ENCODE measurements around the gene OLIG3.

The OLIG3 gene

DNA sequence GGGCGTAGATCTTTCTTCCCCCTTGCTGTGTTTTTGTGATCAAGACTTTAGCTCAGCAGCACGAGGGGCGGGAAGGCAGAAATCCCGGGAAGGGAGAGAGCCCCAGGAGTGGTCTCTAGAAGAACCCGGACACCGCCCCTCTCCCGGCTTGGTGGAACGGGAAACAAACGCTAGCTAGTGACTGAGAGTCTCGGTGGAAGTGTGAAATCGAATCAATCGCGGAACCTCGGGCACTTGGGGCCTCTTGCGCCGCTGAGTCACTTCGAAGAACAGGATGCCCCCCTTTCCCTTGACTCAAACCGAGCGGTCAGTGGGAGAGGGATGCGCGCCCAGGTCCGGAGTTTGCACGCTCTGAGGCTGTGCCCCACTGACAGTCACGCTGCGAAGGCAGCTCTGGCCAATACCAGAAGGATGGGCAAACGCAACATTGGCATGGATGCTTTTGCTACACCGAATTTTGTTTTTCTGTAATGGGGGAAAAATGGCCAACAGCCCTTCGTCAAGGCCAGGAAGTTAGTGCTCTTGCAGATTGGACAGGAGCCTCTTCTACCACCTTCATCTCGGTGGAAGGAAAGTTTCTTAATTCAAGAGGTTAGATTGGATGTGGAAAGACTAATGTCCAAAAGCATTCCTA is 1.6 kb upstream of the OLIG3 start:
- peak; percentile 18 for DNase-seq

DNA sequence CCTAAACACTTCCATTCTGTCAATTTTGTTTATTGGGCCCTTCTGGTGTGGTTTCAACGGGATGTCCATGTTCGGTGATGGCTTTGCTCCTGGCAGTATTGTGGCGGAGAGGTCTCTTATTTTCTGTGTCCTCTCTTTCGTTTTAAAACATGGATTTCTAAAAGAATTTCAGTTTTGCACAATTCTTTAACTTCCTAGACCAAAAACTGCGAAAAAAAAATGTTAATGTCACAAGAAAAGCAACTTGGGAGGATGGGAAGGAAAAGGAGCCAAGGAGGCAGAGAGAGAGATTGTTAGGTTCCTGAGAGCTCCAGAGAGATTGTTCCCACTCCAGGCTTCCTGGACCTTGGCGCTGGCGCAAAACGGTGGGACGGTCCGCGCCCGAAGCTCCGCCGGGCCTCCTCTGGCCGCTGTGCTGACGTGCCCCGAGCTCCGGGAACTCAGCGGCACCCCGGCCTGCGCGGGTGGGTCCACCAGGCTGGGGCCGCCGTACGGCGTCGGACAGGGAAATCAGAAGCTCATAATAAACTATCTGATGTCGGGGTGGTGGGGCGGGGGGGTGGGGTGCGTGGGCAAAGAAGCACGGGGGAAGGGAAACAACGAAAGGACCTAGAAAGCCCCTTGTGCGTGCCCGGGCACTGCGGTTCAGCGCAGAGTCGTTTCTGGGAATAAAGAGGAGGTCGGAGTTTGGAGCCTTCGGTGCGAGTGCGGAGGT is 951 bp upstream of the OLIG3 start:
- DNase-seq, result peak; percentile 13

DNA sequence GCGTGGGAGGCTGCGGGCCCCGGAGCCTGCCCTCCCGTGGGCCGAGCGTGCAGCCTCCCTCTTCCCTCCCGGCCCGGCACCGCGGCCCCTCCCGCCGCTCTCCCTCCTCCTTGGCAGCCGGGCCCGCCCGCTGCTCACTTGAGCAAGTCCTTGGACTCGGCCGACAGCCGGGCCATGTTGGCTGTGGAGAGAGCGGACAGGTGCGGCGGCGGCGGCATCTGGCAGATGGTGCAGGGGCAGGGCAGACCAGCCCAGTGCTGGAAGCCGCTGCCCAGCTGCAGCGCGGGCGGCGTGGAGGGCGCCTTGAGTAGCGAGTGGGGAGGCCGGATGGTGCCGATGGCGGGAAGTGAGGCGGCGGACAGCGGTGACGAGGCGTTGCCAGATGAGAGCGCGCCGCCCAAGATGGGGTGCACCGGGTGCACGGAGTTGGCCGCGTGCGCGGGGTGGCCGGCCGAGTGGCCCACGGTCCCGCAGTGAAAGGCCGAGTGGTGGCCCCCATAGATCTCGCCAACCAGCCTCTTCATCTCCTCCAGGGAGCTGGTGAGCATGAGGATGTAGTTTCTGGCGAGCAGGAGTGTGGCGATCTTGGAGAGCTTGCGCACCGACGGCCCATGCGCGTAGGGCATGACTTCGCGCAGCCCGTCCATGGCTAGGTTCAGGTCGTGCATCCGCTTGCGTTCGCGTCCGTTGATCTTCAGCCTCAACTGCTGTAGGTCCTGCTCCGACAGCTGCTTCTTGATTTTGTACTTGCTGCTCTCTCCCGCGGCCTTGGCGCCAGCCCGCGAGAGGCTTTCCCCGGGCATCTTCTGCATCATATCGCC is 766 bp downstream of the OLIG3 start:
- DNase-seq, result peak; percentile 36

DNA sequence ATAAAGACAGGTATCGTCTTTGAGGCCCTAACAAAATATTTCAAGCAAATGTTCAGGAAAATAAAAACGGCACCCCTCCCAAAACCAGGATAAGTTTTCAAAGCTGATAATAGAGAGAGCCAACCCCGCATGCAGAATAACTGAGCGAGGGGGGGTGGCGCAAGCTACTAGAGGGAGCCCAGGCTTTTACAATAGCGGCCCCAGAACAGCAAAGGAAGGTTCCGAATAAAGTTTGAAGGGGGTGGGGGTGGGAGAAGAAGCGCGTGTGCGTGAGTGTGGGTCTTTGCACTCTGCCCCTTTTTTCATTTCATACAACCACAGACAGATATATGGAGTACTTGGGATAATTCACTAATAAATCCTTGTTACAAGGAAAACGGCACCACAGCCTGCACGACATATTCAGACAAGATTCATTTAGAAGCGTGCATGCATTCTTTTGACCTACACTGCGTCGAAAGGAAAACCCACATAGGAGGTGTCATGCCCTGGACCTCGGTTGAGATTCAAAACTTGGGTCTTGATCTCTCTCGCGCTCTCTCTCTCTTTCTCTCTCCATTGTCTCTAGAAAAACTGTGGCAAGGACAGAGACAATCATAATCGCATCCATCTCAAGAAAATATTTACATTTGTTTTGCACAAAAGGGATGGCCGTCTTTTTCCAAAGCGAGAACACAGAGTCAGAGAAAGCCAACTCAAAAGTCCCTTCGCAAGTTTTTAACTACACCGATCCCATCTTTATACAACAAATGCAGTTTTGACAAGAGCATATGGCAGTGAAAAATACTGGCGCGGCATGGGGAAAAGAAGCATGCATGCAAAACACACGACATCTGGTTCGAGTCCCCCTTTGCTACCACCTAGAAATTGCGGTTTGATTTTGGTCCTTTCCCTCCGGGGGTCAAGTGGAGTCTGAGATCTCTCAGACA is 1.6 kb downstream of the OLIG3 start:
- DNase-seq, result no peak

DNA sequence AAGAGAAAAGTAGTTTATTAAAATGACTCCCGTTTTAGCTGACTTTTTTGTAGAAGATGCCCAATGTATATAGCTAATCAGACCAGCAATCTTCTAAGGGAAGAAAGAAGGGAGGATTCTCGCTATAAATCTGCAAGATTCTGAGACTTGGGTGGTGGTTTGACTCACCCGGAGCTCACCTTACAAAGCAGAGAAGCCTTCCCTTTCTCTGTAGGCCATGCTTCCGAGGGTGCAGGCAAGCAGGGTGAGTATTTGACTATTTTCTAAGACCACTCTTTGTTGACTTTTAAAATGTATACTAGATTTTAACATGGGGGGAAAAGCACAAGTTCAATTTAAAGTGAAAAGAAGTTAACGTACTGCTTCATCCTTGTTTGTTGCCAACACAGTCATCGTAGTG is 2.7 kb downstream of the OLIG3 start:
- no peak for DNase-seq

DNA sequence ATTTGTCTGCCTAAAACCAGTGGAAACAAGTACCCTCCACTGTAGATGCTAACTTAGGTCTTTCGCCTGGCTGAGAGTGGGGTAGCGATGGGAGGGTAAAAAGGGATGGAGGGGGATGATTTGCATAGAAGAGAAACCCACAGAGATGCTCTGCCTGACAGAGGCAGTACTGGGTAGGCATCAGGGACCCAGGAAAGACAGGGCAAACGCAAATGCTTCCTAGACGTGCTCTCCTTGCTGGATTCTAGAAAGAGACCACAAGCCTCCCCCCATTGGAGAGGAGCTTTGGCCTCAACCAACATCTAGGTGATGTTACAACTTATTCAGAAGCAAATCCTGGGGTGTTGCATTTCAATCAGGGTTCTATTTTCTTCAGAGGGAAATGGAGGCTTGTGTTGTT is 3.2 kb downstream of the OLIG3 start:
- no peak for DNase-seq

DNA sequence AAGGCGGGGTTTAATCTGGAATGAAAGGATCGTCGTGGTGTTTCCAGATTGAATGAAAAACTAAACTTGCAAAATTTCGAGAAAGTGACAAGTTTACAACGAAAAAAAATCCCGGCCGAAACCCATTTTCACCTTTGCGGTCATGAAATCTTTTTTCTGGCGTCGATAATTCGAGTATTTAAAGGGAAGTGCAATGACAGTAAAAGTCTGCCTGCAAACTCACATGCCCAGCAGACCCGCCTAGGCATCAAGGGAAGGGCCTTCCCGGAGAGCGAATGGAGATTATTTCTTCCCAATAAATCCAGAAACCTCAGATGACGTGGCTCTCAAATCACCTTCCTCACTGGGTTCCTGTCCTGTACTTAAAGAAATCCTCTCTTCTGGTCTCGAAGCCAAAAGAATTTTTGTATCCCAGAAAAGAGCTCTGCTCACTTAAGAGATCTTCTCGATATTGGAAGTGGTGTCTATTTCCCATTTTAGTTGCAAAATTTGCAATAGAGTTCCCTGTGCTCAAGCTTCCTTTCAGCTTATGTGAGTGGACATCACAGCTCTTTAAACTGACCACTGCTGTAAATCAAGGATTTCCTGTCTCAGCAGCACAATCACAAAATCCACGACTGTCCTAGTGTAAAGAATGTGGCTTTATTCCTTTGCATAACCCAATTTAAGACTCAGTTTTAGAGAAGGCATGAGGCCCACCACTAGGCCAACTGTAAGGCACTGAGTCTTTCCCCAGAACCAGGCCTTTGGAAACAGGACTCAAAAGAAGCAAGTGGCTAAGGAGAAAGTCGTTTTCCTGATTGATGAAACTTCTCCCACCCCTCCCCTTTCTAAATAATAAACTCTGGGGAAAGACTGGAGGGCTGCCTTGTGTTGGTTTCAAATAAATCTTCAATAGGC is 3.9 kb downstream of the OLIG3 start:
- no peak for DNase-seq

DNA sequence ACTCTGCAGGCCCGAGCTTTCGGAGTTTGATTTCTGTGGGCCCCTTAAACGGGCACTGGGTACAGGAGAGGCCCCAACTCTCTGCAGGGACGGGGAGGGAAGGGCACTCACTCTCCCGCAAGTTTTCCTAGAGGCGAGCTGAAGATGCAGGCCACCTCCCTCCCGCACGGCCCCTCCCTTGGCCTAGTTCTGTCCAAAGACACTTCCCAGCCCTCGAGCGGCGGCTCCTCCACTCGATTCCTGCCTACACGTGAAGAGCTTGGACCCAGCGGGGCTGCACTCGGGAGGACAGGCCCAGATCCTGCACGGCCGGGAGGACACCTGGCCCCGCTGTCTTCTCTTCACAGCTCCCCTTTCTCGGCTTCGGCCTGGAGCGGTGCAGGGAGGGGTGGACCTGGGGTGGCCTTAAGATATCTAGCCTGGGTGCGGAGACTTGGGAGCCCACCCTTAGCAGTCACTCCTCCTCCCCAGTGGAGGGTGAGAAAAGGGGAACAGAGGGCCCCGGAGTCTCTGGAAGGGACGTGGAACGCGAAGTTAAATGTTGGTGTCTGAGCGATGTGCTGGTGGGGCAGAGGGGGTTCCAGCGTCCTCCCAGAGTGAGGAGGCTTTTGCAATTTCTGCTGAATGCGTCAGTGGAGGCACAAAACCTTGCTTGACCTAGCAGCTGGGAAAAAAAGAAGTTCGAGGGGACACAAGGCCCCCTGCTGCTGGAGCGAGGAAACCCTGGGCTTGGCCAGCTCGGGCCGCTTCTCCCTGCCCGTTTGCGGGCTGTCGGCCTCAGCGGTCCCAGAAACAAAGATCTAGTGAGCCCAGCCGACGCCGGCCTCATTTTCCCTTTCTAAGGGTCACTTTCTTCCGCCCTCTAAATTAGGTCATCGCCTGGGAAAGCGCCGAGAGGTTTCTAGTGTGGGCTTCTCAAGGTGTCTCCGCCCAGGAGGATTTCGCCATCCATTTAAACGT is 4.9 kb downstream of the OLIG3 start:
- DNase-seq, result peak; percentile 9

DNA sequence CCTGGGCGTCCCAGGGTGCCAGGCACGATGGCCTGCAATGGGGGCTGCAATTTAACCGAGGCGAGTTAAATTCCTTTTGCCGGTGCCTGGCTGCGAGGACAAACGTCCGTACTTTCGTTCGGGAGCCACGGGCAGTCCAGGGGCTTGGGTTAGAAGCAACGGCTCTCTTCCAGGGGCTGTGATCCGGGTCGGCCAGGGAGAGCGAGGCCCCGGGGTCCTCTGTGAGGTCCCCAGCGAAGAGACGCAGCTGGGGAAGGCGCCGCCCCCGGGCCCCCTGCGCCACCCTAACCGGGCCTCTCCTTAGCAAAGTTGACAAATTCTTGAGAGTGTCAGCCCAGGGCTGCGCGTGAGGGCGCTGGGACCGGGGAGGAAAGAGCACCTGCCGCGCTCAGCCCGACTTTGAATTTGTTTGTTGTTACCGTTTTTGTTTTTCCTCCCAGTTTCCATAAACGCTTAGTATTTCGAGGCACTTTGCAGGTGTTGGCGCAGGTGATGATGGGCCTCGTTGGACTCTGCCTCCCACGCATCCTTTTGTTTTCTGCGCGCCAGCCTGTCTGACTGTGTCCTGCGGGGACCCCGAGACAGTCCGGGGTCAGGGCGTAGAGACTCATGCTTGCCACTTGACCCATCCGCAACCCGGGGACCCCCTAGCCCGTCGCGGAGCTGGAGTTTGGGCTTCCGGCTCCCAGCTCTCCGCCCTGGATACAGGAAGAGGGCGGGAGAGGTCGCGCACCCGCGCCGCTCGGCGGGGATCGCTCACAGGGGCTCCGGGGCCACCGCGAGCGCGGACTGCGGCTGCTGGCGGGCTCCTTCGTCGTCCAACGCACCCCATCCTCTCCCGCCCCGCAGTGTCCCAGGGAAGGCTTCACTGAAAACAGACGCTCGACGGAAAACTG is 5.8 kb downstream of the OLIG3 start:
- DNase-seq, result peak; percentile 49

DNA sequence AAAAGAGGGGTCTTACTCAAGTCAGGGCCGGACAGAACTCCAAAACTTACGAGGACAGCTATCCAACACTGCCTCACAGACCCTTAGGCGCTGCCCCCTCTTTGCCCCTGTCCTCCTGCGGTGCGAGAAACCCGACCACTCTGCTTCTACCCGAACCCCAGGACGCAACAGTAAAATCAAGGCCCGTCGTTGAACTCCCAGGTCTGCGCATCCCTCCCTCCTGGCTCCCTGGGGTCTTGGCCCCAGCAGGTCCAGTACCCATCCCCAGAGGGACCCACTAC is 6.4 kb downstream of the OLIG3 start:
- DNase-seq, result no peak

DNA sequence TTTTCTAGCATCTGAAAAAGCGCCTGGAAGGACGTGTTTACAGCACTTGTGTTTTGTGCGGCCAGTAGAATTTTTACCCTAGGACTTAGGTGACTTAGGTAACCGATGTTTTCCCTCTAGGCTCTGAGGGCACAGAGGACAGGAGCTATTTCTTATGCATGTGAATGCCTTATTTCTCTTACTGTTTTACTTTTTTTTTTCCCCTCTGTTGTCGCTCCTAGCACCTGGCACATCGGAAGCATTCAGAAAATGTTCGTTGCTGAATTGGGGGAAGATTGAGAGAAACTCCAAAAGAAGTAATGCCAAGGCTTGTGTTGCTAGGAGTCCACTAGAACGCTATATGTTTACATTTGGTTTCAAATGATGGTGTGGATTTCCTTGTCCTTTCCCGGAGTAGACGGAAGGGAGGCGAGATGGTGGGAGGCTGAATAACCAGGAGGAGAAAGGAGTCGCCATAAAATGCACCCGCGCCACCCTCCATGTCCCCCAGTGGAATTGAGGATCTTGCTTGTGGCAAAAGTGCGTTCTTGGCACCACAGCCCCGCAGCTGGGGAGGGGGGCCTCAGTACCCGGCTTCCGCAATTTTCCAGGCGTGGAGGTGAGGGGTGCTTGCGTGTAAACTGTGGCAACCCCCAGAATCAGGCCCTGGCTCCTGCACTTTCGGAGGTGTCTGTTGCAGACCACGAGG is 6.9 kb downstream of the OLIG3 start:
- DNase-seq, result no peak

DNA sequence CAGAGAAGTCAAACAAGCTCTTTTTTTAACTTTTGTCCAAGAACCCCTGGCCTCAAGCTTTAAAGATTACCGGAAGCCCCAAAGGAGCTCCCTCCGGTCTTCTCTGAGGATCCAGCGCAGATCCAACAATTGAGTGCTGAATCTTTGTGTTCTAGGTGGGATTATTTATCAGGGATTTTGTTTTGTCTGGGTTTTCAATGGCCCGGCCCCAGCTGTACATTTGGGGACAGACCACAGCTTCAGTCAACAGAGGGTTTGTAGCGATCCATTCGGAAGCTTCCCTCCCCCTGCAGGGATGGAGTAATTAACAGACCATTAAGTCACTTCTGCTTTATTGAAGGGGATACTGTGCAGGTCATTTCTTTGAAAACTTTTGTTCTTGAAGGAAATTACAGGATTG is 7.8 kb downstream of the OLIG3 start:
- DNase-seq, result no peak

DNA sequence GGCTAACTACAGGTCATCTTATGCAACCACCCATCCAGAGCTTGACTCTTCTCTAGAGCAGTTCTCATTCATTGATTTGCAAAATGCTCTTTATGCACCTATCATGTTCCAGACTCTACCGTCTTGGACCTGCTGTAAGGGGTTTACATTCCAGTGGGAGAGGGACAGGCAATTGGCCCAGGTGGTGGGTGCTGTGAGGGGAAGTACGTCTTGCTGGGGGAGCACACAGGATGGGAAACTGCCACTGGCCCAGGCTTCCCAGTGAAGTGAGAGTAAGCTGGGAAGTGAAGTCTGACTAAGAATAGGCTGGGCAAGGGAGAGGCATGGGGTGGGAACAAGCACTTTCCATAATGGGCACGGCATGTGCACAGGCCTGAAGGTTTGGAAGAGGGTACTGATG is 13.8 kb downstream of the OLIG3 start:
- DNase-seq, result no peak

DNA sequence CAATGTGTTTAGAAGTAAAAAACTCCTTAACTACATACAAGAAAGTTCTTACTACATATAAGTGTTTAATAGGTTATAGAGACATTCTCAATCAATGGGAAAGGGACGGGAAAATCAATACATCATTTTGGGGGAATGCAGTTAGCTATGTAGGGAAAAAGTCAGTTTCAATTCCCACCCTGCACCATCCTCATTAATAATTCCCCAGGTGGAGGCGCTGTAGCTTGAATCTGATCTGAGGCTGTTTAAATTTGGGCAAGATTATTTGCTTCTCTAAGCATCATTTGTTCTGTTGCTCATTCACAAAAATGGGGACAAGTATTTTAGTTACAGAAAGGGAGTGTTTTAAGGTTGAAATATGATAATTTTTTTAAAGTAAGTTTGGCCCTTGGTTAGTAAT is 19.1 kb downstream of the OLIG3 start:
- DNase-seq, result no peak

DNA sequence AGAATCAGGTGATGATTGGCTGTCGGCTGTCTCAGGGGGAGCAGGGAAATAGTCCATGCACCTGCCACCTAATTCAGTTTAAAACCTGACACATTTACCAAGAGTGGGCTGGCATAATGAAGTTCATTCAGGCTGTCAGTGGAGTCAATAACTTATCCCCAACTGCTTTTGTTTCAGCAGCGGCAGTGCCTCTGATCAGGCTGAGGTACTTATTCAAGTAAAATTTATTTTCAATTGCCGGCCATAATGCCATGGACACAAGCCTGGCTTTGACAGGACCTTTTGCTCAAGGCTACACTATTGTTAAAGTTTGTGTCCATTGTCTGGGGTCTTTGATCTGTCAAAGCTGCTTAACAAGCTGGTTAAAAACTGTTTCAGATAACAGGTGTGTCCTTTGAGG is 20.6 kb downstream of the OLIG3 start:
- no peak for DNase-seq

DNA sequence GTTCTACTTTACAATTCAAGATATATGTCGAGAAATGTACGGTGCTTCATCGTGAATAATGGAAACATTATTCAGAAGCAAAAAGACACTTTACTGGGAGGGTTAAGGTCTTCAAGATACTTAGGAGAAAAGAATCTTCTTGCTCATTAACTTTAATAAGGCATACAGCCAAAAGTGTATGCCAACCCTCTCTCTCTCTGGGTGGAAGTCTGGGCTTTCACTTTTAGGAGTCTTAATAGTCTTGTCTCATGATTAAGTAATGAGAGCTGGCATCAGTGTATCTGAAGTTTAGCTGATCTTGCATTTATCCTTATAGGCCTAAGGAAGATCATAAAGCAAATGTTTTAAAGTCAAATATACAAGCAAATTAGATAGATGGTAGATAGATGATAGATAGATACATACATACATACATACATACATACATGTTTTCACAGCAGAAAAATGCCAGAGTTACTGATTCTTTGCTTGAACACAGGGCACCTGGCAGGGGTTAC is 21.5 kb downstream of the OLIG3 start:
- DNase-seq, result no peak

DNA sequence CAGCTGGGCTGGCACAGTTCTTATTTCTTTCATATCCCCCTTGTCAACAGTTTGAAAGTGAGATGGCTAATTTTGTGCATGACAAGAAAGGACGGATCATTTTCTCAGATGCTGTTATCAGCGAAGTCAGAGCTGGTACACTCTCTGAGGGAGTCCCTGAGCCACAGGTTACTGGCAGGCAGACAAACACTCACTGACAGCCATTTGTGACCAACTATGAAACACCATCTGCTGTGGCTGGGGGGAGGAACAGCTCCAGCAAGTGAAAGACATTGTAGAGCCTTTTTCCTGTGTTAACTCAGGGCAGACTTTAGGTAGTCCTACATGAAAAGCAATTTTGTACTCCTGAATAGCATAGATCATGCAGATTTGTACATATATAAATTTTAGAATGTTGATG is 22.2 kb downstream of the OLIG3 start:
- DNase-seq, result no peak

DNA sequence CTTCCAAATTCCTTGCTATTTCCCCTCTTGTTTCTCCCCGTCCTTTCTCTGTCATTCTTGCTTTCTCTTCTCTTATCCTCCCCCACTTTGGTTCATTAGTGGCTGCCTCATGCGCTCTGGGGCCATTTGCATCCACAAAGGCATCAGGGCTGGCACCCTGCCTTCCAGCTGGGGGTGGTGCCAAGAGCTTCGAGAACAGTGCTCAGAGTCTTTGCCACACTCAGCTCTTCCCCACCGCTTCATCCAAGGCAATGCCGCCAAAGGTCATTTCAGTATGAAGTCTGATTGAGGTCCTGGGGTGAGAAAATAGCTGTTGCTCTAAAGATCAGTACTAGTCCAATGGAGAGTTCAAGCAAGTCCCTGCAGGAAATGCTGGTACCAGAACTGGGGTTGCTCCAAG is 22.7 kb downstream of the OLIG3 start:
- no peak for DNase-seq

DNA sequence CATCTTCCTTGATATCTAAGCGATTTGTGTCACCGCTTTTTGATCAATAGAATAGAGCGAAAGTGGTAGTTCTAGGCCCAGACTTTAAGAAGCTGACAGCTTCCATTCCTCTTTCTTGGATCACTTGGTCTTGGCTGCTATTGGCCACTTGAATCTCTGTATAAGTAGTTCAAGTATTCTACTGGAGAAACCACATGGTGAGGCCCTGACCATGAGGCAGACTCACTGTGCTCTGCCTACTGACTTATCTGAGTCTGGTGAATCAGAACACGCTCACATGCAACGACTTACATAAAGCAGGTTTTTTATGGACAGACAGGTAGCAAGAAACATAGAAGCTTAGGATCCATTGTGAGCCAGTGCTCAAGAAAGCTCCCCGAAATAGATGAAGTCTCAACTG is 27.0 kb downstream of the OLIG3 start:
- no peak for DNase-seq
